Retinal pigment epithelial cell (primary cell): ENCODE data around the gene EPHA5.

Experiments
- DNase-seq: peaks from one replicate; pipeline ENCODE4 v3.0.0-alpha.2; 2010; ENCODE audit warnings: low read depth
- H3K4me3 ChIP-seq: 2 replicates; pipeline ENCODE4 v1.5.1; 2011; ENCODE audit warnings: mild to moderate bottlenecking, low read length, control low read depth, moderate library complexity
- CTCF ChIP-seq: conservative IDR thresholded peaks from 2 replicates; pipeline ENCODE4 v1.5.1; 2011; ENCODE audit warnings: low read depth, low read length, control low read depth, inconsistent platforms

Gene EPHA5

GRCh38 chr4:65370709-65371108 is 299.6 kb downstream of the EPHA5 start:
- TF ChIP-seq CTCF: no peak
- H3K4me3 ChIP-seq: no peak overlapping the region
- DNase-seq: no peak

- H3K4me3 ChIP-seq: no peak overlapping the region
- DNase-seq: no peak
- no peak for TF ChIP-seq CTCF
Observed at GRCh38 chr4:65367306-65367705, 303.0 kb downstream of the EPHA5 start.

- TF ChIP-seq CTCF: no peak
- no peak overlapping the region for H3K4me3 ChIP-seq
- DNase-seq: no peak
Observed at GRCh38 chr4:65358914-65359313, 311.4 kb downstream of the EPHA5 start.

GRCh38 chr4:65353098-65353497 is 317.2 kb downstream of the EPHA5 start:
- no peak for DNase-seq
- TF ChIP-seq CTCF: no peak
- no peak overlapping the region for H3K4me3 ChIP-seq

GRCh38 chr4:65344278-65344825 is 325.9 kb downstream of the EPHA5 start:
- H3K4me3 ChIP-seq: no peak overlapping the region
- peak; percentile 82 for DNase-seq
- no peak for TF ChIP-seq CTCF

GRCh38 chr4:65343342-65343741 is 326.9 kb downstream of the EPHA5 start:
- DNase-seq: no peak
- H3K4me3 ChIP-seq: no peak overlapping the region
- no peak for TF ChIP-seq CTCF

GRCh38 chr4:65341557-65341956 is 328.7 kb downstream of the EPHA5 start:
- no peak for DNase-seq
- H3K4me3 ChIP-seq: no peak overlapping the region
- TF ChIP-seq CTCF: no peak
